Right atrium auricular region (tissue), 2 donors: ENCODE measurements around the gene MAN2A1. TPM values are rescaled to one million over a fixed set of nuclear protein-coding genes. Genes with fewer than 3 reads are reported as not detected.

Experiments used
- DNase-seq: peaks from one replicate; pipeline ENCODE4 v3.0.0-alpha.2; 2019; ENCODE audit warnings: low spot score
- H3K27ac ChIP-seq, 2 donors: fragments of 200-600 bp; sonication (generic); 1 replicate in 1 of 2; 2 replicates in 1 of 2; pipeline ENCODE4 v1.5.1; 2016 to 2019
- H3K27me3 ChIP-seq, 2 donors: fragments of 200-600 bp; sonication (generic); one replicate each; pipeline versions ENCODE4 v1.5.1 to v1.6.0; 2017 to 2019
- H3K36me3 ChIP-seq: fragments of 200-600 bp; sonication (generic); one replicate; pipeline ENCODE4 v1.5.1; 2016
- H3K4me1 ChIP-seq, 2 donors: fragments of 200-600 bp; sonication (generic); one replicate each; pipeline versions ENCODE4 v1.5.1 to v1.6.0; 2017 to 2019
- H3K4me3 ChIP-seq, 2 donors: fragments of 200-600 bp; sonication (generic); 1 replicate in 1 of 2; 2 replicates in 1 of 2; pipeline ENCODE4 v1.5.1; 2017 to 2019; ENCODE audit warnings: mild to moderate bottlenecking in 1 of 2, moderate library complexity in 1 of 2
- H3K9me3 ChIP-seq, 2 donors: fragments of 200-600 bp; sonication (generic); one replicate each; pipeline ENCODE4 v1.5.1; 2019
- CTCF ChIP-seq, 2 donors: fragments of 200-600 bp; sonication (generic); IDR thresholded peaks; one replicate each; pipeline ENCODE4 v1.5.1; 2019; ENCODE audit warnings: antibody characterized with exemption in 2 of 2
- total RNA-seq, 2 donors: library from RNA; depleted of rRNA; stranded (reverse); fragments of >200 nt; gene quantifications; one replicate each; pipeline ENCODE4 v1.1.0, GENCODE V29; 2016

The MAN2A1 gene
- total RNA-seq, 2 donors from 2014 or later = 10.0 to 10.4 TPM

GRCh38 chr5:109650493-109650892 lies 39.2 kb upstream of the MAN2A1 start:
- Histone ChIP-seq H3K4me3 (no peak overlapping the region), H3K36me3 (no peaks in the 10 kb centered on the region), H3K4me1 (no peaks in the 10 kb centered on the region), H3K27me3 (no peaks in the 10 kb centered on the region), H3K9me3 (no peaks in the 10 kb centered on the region), H3K27ac (no peak overlapping the region)
- DNase-seq = no peak
- no peak for TF ChIP-seq CTCF (IDR thresholded peaks at IDR 0.05)

- Histone ChIP-seq H3K4me3 (no peak overlapping the region), H3K4me1 (no peaks in the 10 kb centered on the region), H3K36me3 (no peaks in the 10 kb centered on the region), H3K9me3 (no peaks in the 10 kb centered on the region), H3K27me3 (no peaks in the 10 kb centered on the region), H3K27ac (no peak overlapping the region)
- no peak for TF ChIP-seq CTCF (IDR thresholded peaks at IDR 0.05)
- no peak for DNase-seq
Measured at GRCh38 chr5:109652096-109652495, 37.6 kb upstream of the MAN2A1 start.

GRCh38 chr5:109653042-109653441 lies 36.7 kb upstream of the MAN2A1 start:
- no peak for DNase-seq
- Histone ChIP-seq H3K27me3 (no peaks in the 10 kb centered on the region), H3K36me3 (no peaks in the 10 kb centered on the region), H3K9me3 (no peaks in the 10 kb centered on the region), H3K4me1 (no peaks in the 10 kb centered on the region), H3K4me3 (no peak overlapping the region), H3K27ac (no peak overlapping the region)
- TF ChIP-seq CTCF (IDR thresholded peaks at IDR 0.05) = no peak

- Histone ChIP-seq H3K36me3 (no peaks in the 10 kb centered on the region), H3K9me3 (no peaks in the 10 kb centered on the region), H3K27ac (no peak overlapping the region), H3K27me3 (no peaks in the 10 kb centered on the region), H3K4me3 (no peak overlapping the region), H3K4me1 (no peaks in the 10 kb centered on the region)
- DNase-seq = no peak
- TF ChIP-seq CTCF (IDR thresholded peaks at IDR 0.05) = no peak
Measured at GRCh38 chr5:109653561-109654239, 36.0 kb upstream of the MAN2A1 start.

- no peaks in the 10 kb centered on the region for H3K4me1 ChIP-seq
- H3K4me3 ChIP-seq = no peak overlapping the region
- no peak overlapping the region for H3K27ac ChIP-seq
- H3K36me3 ChIP-seq = no peaks in the 10 kb centered on the region
- DNase-seq = no peak
- no peak for TF ChIP-seq CTCF (IDR thresholded peaks at IDR 0.05)
- H3K27me3 ChIP-seq = no peaks in the 10 kb centered on the region
- H3K9me3 ChIP-seq = no peaks in the 10 kb centered on the region
Measured at GRCh38 chr5:109654455-109654854, 35.3 kb upstream of the MAN2A1 start.

GRCh38 chr5:109655841-109656240 lies 33.9 kb upstream of the MAN2A1 start:
- Histone ChIP-seq H3K36me3 (no peaks in the 10 kb centered on the region), H3K27ac (no peak overlapping the region), H3K9me3 (no peaks in the 10 kb centered on the region), H3K4me3 (no peak overlapping the region), H3K27me3 (no peaks in the 10 kb centered on the region), H3K4me1 (no peaks in the 10 kb centered on the region)
- TF ChIP-seq CTCF (IDR thresholded peaks at IDR 0.05) = no peak
- DNase-seq = no peak
